H1 (cell line): ENCODE data around the gene ZNF74. TPM values are rescaled to one million over a fixed set of nuclear protein-coding genes. Genes with fewer than 3 reads are reported as not detected.

Source experiments
- SP4 ChIP-seq: IDR thresholded peaks from 2 replicates; pipeline ENCODE4 v1.6.1; 2012; ENCODE audit warnings: low read length, inconsistent platforms
- polyA plus RNA-seq, 7 experiments: library from polyadenylated mRNA; depleted of rRNA in 3 of 7; stranded (reverse) in 5 of 7; unstranded in 2 of 7; fragments of >200 nt in 5 of 7; fragments of 200-250 nt in 2 of 7; gene quantifications; 1 replicate in 5 of 7; 2 replicates in 1 of 7; 4 replicates in 1 of 7; pipeline versions ENCODE4 v1.2.1 to v1.2.3, GENCODE V29; 2011 to 2013; ENCODE audit warnings: missing spikeins in 2 of 7, mixed read lengths in 2 of 7
- total RNA-seq: library from RNA; stranded (reverse); fragmentation: NEBNext Ultra II Directional; extraction: Animal tissue kit (Norgen Biotek cat#: 25700); gene quantifications from 2 replicates; pipeline ENCODE4 v1.2.1, GENCODE V29; 2021

ZNF74 gene
- total and polyA plus RNA-seq, 2 of the 8 experiments (the other 6 are each of a cell fraction or from before 2014, with no cell fraction given): 29.7 to 45.7 TPM

GRCh38 chr22:20398420-20398819, 4.5 kb downstream of the ZNF74 start (continued):
- TF ChIP-seq SP4: no peak
